Breast epithelium (tissue), 3 donors: ENCODE data around the gene MLC1.

Experiments
- POLR2AphosphoS5 ChIP-seq, 3 donors: sonication (generic); formaldehyde crosslinking; IDR thresholded peaks; one replicate each; pipeline ENCODE4 v1.6.1; 2017; ENCODE audit warnings: antibody characterized with exemption in 3 of 3
- TF ChIP-seq, protein P1 (sequence below), 3 donors: fragments of 450-650 bp; IDR thresholded peaks; one replicate each; pipeline ENCODE4 v1.5.1; 2016 to 2017; ENCODE audit warnings: antibody characterized with exemption in 3 of 3, mild to moderate bottlenecking in 3 of 3, moderate library complexity in 3 of 3

DNA sequence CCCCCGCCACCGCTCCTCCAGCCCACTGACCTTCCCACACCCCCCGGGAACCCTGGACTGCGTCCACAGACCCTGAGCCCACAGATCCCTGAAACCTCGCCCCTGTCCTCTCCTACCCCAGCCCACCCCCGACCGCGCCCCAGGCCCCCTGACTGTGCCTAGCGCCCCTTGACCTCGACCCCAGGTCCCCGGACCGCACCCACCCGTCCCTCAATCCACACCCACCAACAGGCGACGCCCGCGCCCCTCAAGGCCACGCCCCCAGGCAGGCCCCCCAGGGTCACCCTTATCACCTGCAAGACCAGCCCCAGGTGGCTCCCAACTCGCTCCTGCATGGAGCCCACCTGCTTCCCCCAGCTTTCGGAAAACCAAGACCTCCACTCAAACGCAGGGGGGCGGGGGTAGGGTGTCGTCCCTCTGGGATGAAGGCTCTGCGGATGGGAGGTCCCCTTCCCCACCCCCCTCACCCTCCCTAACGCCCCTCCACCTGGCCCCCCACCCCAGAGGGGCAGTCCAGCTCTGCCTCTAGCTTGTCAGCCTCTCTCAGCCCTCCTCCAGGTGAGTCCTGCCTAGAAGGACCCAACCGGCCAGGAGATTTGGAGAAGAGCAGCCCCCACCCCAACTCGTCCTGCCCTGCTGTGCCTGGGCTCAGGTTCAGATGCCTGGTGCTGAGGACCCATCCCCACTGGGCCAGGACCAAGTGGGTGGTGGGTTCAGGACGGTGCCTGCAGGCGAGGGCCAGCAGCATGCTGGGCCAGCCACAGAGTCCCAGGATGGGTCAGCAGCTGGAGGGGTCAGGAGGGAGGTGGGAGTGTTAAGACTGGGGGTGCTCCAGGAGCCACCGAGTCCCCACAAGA is 69.5 kb downstream of the MLC1 start:
- TF ChIP-seq, protein P1, sequence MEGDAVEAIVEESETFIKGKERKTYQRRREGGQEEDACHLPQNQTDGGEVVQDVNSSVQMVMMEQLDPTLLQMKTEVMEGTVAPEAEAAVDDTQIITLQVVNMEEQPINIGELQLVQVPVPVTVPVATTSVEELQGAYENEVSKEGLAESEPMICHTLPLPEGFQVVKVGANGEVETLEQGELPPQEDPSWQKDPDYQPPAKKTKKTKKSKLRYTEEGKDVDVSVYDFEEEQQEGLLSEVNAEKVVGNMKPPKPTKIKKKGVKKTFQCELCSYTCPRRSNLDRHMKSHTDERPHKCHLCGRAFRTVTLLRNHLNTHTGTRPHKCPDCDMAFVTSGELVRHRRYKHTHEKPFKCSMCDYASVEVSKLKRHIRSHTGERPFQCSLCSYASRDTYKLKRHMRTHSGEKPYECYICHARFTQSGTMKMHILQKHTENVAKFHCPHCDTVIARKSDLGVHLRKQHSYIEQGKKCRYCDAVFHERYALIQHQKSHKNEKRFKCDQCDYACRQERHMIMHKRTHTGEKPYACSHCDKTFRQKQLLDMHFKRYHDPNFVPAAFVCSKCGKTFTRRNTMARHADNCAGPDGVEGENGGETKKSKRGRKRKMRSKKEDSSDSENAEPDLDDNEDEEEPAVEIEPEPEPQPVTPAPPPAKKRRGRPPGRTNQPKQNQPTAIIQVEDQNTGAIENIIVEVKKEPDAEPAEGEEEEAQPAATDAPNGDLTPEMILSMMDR (IDR thresholded peaks at IDR 0.05) = no peak
- TF ChIP-seq POLR2AphosphoS5 (IDR thresholded peaks at IDR 0.05) = no peak
